ENCODE results near the gene DCHS2. TPM values are rescaled to one million over a fixed set of nuclear protein-coding genes. Genes with fewer than 3 reads are reported as not detected.

Gene DCHS2
- total RNA-seq, 1 donor from 2014 or later, result 0.32 TPM

GRCh38 chr4:154211506-154211905 is 280.1 kb downstream of the DCHS2 start:
- H3K9me3 ChIP-seq, result no peaks in the 10 kb centered on the region
- H3K27me3 ChIP-seq, result no peaks in the 10 kb centered on the region
- no peak overlapping the region for H3K4me3 ChIP-seq
- TF ChIP-seq CTCF (IDR thresholded peaks at IDR 0.05), result no peak
- no peak overlapping the region for H3K27ac ChIP-seq
- no peak for ATAC-seq
- no peak for DNase-seq
- no peaks in the 10 kb centered on the region for H3K4me1 ChIP-seq
- intact Hi-C loops (cut with DNase I), result no loop called here
- no peaks in the 10 kb centered on the region for H3K36me3 ChIP-seq

GRCh38 chr4:154208424-154208823 is 283.2 kb downstream of the DCHS2 start:
- no peaks in the 10 kb centered on the region for H3K9me3 ChIP-seq
- no peaks in the 10 kb centered on the region for H3K36me3 ChIP-seq
- H3K27ac ChIP-seq, result no peak overlapping the region
- TF ChIP-seq CTCF (IDR thresholded peaks at IDR 0.05), result no peak
- intact Hi-C loops (cut with DNase I), result no loop called here
- H3K27me3 ChIP-seq, result no peaks in the 10 kb centered on the region
- no peak for DNase-seq
- H3K4me3 ChIP-seq, result no peak overlapping the region
- no peaks in the 10 kb centered on the region for H3K4me1 ChIP-seq
- no peak for ATAC-seq

GRCh38 chr4:154205471-154205870 is 286.1 kb downstream of the DCHS2 start:
- Histone ChIP-seq H3K9me3 (no peaks in the 10 kb centered on the region), H3K36me3 (no peaks in the 10 kb centered on the region), H3K4me1 (no peaks in the 10 kb centered on the region), H3K27me3 (no peaks in the 10 kb centered on the region), H3K4me3 (no peak overlapping the region), H3K27ac (no peak overlapping the region)
- ATAC-seq (no peak), DNase-seq (no peak)
- intact Hi-C loops (cut with DNase I), result no loop called here
- TF ChIP-seq CTCF (IDR thresholded peaks at IDR 0.05), result no peak

- no peaks in the 10 kb centered on the region for H3K36me3 ChIP-seq
- no peak overlapping the region for H3K4me3 ChIP-seq
- H3K9me3 ChIP-seq, result no peaks in the 10 kb centered on the region
- H3K27ac ChIP-seq, result no peak overlapping the region
- no peak for ATAC-seq
- no peaks in the 10 kb centered on the region for H3K4me1 ChIP-seq
- no peaks in the 10 kb centered on the region for H3K27me3 ChIP-seq
- no peak for DNase-seq
- no peak for TF ChIP-seq CTCF (IDR thresholded peaks at IDR 0.05)
- intact Hi-C loops (cut with DNase I), result no loop called here
Measured at GRCh38 chr4:154194649-154195048, 296.9 kb downstream of the DCHS2 start.

- Histone ChIP-seq H3K4me3 (no peak overlapping the region), H3K9me3 (no peaks in the 10 kb centered on the region), H3K27ac (no peak overlapping the region), H3K4me1 (no peaks in the 10 kb centered on the region), H3K36me3 (no peaks in the 10 kb centered on the region), H3K27me3 (no peaks in the 10 kb centered on the region)
- no peak for TF ChIP-seq CTCF (IDR thresholded peaks at IDR 0.05)
- ATAC-seq, result no peak
- intact Hi-C loops (cut with DNase I), result no loop called here
- no peak for DNase-seq
Measured at GRCh38 chr4:154192585-154192984, 299.0 kb downstream of the DCHS2 start.

- ATAC-seq, result no peak
Measured at GRCh38 chr4:154189346-154189745, 302.3 kb downstream of the DCHS2 start.

More at GRCh38 chr4:154189346-154189745, 302.3 kb downstream of the DCHS2 start:
- DNase-seq, result no peak
- Histone ChIP-seq H3K4me1 (no peaks in the 10 kb centered on the region), H3K9me3 (no peaks in the 10 kb centered on the region), H3K27ac (no peak overlapping the region), H3K36me3 (no peaks in the 10 kb centered on the region), H3K4me3 (no peak overlapping the region), H3K27me3 (no peaks in the 10 kb centered on the region)
- intact Hi-C loops (cut with DNase I), result no loop called here
- no peak for TF ChIP-seq CTCF (IDR thresholded peaks at IDR 0.05)
